Small intestine (tissue), 7 donors: ENCODE data around the gene UBE2M. TPM values are rescaled to one million over a fixed set of nuclear protein-coding genes. Genes with fewer than 3 reads are reported as not detected.

Experiments
- DNase-seq, 2 donors: peaks; one replicate each; pipeline versions ENCODE4 v3.0.0 to v3.0.0-alpha.2; 2013
- FAIRE-seq: peaks from 2 replicates; lab custom pipeline; 2012; peaks lifted over from hg19 to GRCh38; lab: Jason Lieb, UNC
- H3K27ac ChIP-seq, 3 donors: one replicate each; pipeline ENCODE4 v1.5.1; 2013; ENCODE audit warnings: low read length in 2 of 3, mild to moderate bottlenecking in 2 of 3, control low read depth in 1 of 3, inconsistent platforms in 1 of 3, low read depth in 1 of 3, moderate library complexity in 1 of 3
- H3K27me3 ChIP-seq, 3 donors: one replicate each; pipeline ENCODE4 v1.6.1; 2013; ENCODE audit warnings: low read length in 3 of 3, inconsistent platforms in 1 of 3; ENCODE audit not compliant: control insufficient read depth in 3 of 3, insufficient read depth in 3 of 3
- H3K36me3 ChIP-seq, 3 donors: one replicate each; pipeline ENCODE4 v1.6.1; 2013; ENCODE audit warnings: low read length in 3 of 3, inconsistent platforms in 1 of 3, low read depth in 1 of 3, mild to moderate bottlenecking in 1 of 3, moderate library complexity in 1 of 3; ENCODE audit not compliant: control insufficient read depth in 3 of 3, insufficient read depth in 2 of 3
- H3K4me1 ChIP-seq, 3 donors: one replicate each; pipeline ENCODE4 v1.6.1; 2013; ENCODE audit warnings: low read length in 2 of 3, inconsistent platforms in 1 of 3, low read depth in 1 of 3, mild to moderate bottlenecking in 1 of 3, moderate library complexity in 1 of 3; ENCODE audit not compliant: control insufficient read depth in 3 of 3, insufficient read depth in 2 of 3
- H3K4me3 ChIP-seq, 3 donors: one replicate each; pipeline ENCODE4 v1.5.1; 2013; ENCODE audit warnings: low read length in 3 of 3, control low read depth in 1 of 3, inconsistent platforms in 1 of 3, low read depth in 1 of 3, mild to moderate bottlenecking in 1 of 3, moderate library complexity in 1 of 3
- H3K9me3 ChIP-seq, 2 donors: one replicate each; pipeline ENCODE4 v1.6.1; 2013; ENCODE audit warnings: low read depth in 1 of 2, low read length in 1 of 2; ENCODE audit not compliant: control insufficient read depth in 2 of 2, insufficient read depth in 1 of 2
- WGBS, 3 donors: extraction: QIAGEN DNeasy Blood & Tissue Kit; methylation state at CpG; one replicate each; pipeline ENCODE4 v1.1.7; 2013; 5-methylcytosine and 5-hydroxymethylcytosine counted together
- polyA plus RNA-seq, 4 donors: library from polyadenylated mRNA; stranded (reverse) in 3 of 4; unstranded in 1 of 4; fragments of 200-250 nt in 3 of 4; fragments of 120-200 nt in 1 of 4; gene quantifications; one replicate each; pipeline versions ENCODE4 v1.2.1 to v1.2.3, GENCODE V29; 2013
- donor health status: healthy with polysubstance abuse.
- donor health status: control.
- donor health status: control.
- donor health status: Bipolar disorder and iron deficiency.
- donor health status: healthy.

Gene UBE2M
- polyA plus RNA-seq, 4 donors, result 42.7 to 53.4 (median 48.9) TPM

DNA sequence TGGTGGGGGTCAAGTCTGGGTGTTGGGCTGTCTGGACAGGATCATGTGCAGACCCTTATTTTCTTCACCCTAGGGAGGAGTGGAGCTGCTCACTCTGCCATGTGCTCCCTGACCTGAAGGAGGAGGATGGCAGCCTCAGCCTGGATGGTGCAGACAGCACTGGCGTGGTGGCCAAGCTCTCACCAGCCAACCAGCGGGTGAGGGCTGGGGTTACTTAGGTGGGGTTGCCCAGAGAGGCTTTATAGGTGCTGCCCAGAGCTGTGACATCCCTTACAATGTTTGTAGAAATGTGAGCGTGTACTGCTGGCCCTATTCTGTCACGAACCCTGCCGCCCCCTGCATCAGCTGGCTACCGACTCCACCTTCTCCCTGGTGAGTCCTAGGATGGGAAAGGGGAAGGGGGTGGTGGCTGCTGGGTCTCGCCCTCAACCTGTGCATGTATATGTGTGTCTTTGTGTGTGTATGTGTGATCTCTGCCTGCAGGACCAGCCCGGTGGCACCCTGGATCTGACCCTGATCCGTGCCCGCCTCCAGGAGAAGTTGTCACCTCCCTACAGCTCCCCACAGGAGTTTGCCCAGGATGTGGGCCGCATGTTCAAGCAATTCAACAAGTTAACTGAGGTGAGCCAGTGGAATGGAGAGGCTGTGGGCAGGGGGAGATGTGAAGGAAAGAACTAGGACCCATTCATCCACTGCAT is 8.6 kb downstream of the UBE2M start:
- Histone ChIP-seq H3K4me1 (peaks cover 5 to 19% (median 10%) of the 10 kb centered on the region in 3 donors), H3K36me3 (peaks cover 24 to 85% (median 27%) of the 10 kb centered on the region in 3 donors), H3K27me3 (no peaks in the 10 kb centered on the region), H3K9me3 (no peaks in the 10 kb centered on the region), H3K4me3 (no peak overlapping the region), H3K27ac (no peak overlapping the region)
- no peak for DNase-seq
- WGBS, 3 donors, result 84 to 91% (median 87%) methylated on average over 11 of the region's 11 CpGs
- no peak for FAIRE-seq

DNA sequence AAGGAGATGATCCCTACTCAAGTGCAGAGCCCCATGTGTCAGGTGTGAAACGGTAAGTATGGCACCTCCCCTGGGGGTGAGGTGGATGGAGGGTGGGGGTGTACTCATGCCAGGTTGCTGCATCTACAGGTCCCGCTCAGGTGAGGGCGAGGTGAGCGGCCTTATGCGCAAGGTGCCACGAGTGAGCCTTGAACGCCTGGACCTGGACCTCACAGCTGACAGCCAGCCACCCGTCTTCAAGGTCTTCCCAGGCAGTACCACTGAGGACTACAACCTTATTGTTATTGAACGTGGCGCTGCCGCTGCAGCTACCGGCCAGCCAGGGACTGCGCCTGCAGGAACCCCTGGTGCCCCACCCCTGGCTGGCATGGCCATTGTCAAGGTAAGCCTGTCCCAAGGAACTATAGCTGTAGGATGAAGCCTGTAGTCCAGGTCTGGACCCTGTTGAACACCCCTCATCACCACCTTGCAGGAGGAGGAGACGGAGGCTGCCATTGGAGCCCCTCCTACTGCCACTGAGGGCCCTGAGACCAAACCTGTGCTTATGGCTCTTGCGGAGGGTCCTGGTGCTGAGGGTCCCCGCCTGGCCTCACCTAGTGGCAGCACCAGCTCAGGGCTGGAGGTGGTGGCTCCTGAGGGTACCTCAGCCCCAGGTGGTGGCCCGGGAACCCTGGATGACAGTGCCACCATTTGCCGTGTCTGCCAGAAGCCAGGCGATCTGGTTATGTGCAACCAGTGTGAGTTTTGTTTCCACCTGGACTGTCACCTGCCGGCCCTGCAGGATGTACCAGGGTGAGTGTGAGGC is 9.3 kb downstream of the UBE2M start:
- WGBS, 3 donors, result 87 to 91% (median 88%) methylated on average over 20 of the region's 20 CpGs
- Histone ChIP-seq H3K27me3 (no peaks in the 10 kb centered on the region), H3K27ac (no peak overlapping the region), H3K4me1 (peaks cover 5 to 17% (median 10%) of the 10 kb centered on the region in 3 donors), H3K9me3 (no peaks in the 10 kb centered on the region), H3K36me3 (peaks cover 24 to 84% (median 27%) of the 10 kb centered on the region in 3 donors), H3K4me3 (no peak overlapping the region)
- FAIRE-seq, result no peak
- DNase-seq, result no peak

DNA sequence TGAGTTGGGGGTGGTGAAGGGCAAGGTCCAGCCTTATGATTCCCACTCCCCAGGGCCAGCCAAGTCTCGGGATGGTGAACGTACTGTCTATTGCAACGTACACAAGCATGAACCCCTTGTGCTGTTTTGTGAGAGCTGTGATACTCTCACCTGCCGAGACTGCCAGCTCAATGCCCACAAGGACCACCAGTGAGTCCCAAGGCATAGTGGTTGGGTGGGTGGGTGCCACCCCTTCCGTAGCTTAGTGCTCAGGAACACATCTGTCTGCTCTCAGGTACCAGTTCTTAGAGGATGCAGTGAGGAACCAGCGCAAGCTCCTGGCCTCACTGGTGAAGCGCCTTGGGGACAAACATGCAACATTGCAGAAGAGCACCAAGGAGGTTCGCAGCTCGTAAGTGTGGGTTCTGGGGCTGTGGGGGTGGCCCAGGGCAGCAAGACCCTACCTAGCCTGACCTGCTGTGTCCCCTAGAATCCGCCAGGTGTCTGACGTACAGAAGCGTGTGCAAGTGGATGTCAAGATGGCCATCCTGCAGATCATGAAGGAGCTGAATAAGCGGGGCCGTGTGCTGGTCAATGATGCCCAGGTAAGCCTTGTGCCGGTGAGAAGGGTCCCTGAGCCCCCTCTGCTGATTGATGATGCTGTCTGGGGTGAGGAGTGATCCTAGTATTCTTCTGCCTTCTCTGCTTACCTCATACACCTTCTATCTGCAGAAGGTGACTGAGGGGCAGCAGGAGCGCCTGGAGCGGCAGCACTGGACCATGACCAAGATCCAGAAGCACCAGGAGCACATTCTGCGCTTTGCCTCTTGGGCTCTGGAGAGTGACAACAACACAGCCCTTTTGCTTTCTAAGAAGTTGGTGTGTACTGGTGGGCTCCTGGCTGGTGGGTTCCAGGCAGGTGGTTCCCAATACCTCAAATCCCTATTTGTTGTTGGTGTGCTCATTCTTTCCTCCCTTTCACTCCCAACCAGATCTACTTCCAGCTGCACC is 10.8 kb downstream of the UBE2M start:
- WGBS, 3 donors, result 87 to 91% (median 91%) methylated on average over 18 of the region's 18 CpGs
- no peaks in the 10 kb centered on the region for H3K27me3 ChIP-seq
- H3K4me1 ChIP-seq, result peaks cover 5 to 15% (median 10%) of the 10 kb centered on the region in 3 donors
- H3K36me3 ChIP-seq, result peaks cover 19 to 72% (median 25%) of the 10 kb centered on the region in 3 donors
- no peak overlapping the region for H3K27ac ChIP-seq
- no peaks in the 10 kb centered on the region for H3K9me3 ChIP-seq
- DNase-seq, result no peak
- FAIRE-seq, result no peak
- no peak overlapping the region for H3K4me3 ChIP-seq

DNA sequence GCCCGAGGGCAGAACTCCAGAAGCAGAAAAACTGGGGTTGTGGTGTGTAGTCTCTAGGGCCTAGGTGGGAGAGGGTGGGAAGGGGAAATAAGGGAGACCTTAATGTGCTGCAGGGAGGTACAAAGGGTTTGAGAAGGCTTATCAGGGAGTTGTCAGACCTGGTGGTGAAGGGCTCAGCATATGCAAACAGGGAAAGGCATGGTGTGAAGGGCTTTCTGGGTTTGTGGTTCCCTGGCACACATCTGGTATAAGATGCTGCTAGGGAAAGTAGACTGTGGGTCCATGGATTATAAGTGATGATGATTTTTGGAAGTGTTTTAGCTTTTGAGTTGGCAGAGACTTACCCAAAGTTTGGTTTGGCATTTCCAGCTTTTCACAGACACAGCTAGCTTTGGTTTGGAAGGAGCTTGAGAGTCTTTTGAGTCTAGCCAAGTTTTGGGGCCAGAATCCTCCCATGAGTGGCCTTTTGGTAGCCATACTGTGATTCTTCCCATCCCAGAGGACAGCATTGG is 12.3 kb downstream of the UBE2M start:
- Histone ChIP-seq H3K36me3 (peaks cover 13 to 57% (median 15%) of the 10 kb centered on the region in 3 donors), H3K4me1 (peaks cover 5 to 15% (median 10%) of the 10 kb centered on the region in 3 donors), H3K4me3 (peak overlapping the region in 2 of 3 donors; percentile 92 to 96), H3K27me3 (no peaks in the 10 kb centered on the region), H3K9me3 (no peaks in the 10 kb centered on the region), H3K27ac (no peak overlapping the region)
- FAIRE-seq, result no peak
- no peak for DNase-seq
- WGBS, 3 donors, result 0 to 16% (median 0%) methylated on average over 1 of the region's 1 CpG

DNA sequence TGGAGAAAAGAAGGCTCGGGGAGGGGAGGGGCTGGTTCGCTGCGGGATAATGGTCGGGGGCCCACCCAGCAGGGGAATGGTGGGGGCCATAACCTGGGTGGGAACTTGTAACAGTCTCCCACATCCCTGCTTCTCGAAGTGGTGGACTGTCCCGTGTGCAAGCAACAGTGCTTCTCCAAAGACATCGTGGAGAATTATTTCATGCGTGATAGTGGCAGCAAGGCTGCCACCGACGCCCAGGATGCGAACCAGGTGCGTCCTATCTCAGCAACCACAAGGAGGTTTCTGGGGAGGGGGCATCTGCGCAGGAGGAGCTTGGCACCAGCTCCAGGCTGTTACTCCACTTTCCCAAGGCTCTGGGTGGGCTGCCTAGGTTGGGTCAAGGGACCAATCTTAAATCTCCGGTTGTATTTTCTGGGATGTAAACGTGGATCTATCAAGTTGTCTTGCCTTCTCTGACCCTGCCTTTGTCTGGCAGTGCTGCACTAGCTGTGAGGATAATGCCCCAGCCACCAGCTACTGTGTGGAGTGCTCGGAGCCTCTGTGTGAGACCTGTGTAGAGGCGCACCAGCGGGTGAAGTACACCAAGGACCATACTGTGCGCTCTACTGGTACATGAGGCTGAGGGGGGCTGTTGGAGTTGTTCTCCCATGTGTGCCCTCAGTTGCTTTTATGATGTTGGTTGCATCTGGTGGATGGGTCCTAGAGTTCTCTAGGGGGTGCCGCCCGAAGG is 13.0 kb downstream of the UBE2M start:
- no peaks in the 10 kb centered on the region for H3K9me3 ChIP-seq
- H3K4me1 ChIP-seq, result peaks cover 5 to 15% (median 10%) of the 10 kb centered on the region in 3 donors
- H3K36me3 ChIP-seq, result peaks cover 11 to 51% (median 13%) of the 10 kb centered on the region in 3 donors
- DNase-seq (no peak), FAIRE-seq (no peak)
- WGBS, 3 donors, result 2 to 6% (median 3%) methylated on average over 21 of the region's 21 CpGs
- peak overlapping the region; percentile 86 to 96 (median 92) for H3K4me3 ChIP-seq
- H3K27ac ChIP-seq, result peak overlapping the region in 2 of 3 donors; percentile 28 to 63
- peaks cover 0 to 2% (median 0%) of the 10 kb centered on the region in 3 donors for H3K27me3 ChIP-seq

DNA sequence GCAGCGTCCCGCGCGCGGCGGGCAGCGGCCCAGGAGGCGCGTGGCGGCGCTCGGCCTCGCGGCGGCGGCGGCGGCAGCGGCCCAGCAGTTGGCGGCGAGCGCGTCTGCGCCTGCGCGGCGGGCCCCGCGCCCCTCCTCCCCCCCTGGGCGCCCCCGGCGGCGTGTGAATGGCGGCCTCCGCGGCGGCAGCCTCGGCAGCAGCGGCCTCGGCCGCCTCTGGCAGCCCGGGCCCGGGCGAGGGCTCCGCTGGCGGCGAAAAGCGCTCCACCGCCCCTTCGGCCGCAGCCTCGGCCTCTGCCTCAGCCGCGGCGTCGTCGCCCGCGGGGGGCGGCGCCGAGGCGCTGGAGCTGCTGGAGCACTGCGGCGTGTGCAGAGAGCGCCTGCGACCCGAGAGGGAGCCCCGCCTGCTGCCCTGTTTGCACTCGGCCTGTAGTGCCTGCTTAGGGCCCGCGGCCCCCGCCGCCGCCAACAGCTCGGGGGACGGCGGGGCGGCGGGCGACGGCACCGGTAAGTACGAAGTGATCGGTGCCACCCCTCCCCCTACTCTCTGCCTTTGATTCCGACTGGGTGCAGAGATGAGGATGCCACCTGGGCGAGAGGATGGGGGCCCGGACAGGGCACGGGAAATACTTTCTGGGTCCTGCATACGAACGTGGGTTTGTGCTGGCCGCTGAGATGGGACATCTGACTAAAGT is 13.7 kb downstream of the UBE2M start:
- Histone ChIP-seq H3K9me3 (no peaks in the 10 kb centered on the region), H3K27ac (peak overlapping the region; percentile 91 to 95 (median 94)), H3K27me3 (peaks cover 0 to 3% (median 0%) of the 10 kb centered on the region in 3 donors), H3K4me1 (peaks cover 5 to 15% (median 10%) of the 10 kb centered on the region in 3 donors), H3K4me3 (peak overlapping the region; percentile 86 to 96 (median 92)), H3K36me3 (peaks cover 11 to 44% (median 13%) of the 10 kb centered on the region in 3 donors)
- 0% methylated on average over 37 to 92 of the region's 92 CpGs for WGBS, 3 donors
- FAIRE-seq (no peak), DNase-seq (peak in 1 of 2 donors; percentile 50)
